Right renal cortex interstitium (tissue), 3 donors: ENCODE data around the gene SORL1. TPM values are rescaled to one million over a fixed set of nuclear protein-coding genes. Genes with fewer than 3 reads are reported as not detected.
"Not testable (repeated sequence)": the region's sequence is repeated elsewhere in the genome, so short reads cannot be mapped to it uniquely, and the experiment has no call there.

ENCODE experiments used
- DNase-seq, 3 donors: peaks; one replicate each; pipeline ENCODE4 v3.0.0-alpha.2; 2013; ENCODE audit warnings: low read depth in 3 of 3, low spot score in 2 of 3
- polyA plus RNA-seq, 3 donors: library from polyadenylated mRNA; unstranded; fragments of 120-200 nt; gene quantifications; one replicate each; pipeline ENCODE4 v1.2.1, GENCODE V29; 2013; ENCODE audit not compliant: insufficient read length in 3 of 3

Gene SORL1
- polyA plus RNA-seq, 3 donors = 34.7 to 53.5 (median 36.9) TPM

DNA sequence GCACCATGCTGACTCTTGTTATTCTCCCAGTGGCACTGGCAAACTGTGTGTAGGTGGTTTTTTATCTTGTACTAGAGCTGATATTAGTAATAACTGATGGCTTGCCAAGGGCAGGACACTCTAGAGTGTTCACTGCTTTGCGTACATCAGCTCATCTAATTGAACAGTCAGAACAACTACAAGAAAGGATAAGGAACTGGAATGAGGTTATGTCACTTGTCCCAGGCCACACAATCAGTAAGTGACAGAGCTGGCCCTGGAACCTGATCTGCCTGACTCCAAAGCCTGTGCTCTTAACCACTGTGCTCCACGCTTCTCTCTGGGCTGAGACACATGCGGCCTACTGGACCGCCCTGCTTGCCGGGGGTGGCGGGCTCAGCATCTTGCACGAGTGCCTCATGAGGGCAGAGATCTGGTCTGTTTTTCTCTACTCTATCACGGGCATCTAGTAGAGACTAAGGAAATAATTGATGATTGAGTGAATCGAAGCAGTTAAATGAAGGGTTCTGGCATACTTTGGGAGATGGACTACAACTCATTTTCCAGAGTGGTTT lies 156.5 kb downstream of the SORL1 start:
- no peak for DNase-seq

DNA sequence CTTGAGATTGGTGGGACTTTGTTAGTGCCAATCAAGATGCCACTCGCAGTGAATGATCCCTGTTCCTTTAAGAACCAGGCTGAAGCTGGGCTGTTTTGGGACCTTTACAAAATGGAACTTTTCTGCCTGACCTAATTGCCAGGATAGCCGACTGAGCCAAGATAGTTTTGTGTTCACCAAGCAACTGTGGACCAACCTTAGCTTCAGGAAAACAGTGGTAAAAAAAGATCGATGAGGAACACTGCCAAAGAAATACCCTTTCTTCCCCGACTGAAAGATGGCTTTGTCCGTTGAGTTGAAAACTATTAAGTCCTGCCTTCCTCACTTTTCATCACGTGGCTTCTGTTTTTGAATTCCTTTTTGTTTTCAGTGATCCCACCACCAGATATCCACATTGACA lies 158.6 kb downstream of the SORL1 start:
- DNase-seq = no peak

DNA sequence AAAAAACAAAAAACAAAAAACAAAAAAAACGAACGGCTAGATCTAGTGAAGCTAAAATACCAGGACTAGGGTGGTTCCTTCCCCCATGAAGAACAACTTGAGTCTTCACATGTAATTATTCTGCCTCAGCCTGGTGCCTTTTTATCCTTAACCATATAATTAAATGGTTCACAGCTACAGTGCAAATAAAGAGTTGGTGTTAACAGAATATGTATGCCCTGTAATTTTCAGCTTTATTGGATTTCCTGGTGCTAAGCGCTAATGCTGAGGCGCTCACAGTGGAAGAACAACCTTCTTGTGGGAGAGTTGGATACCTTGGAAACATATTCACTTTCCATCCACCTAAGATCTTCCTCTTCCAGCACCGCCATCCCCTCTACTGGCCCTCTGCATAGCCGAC lies 159.1 kb downstream of the SORL1 start:
- DNase-seq = no peak

DNA sequence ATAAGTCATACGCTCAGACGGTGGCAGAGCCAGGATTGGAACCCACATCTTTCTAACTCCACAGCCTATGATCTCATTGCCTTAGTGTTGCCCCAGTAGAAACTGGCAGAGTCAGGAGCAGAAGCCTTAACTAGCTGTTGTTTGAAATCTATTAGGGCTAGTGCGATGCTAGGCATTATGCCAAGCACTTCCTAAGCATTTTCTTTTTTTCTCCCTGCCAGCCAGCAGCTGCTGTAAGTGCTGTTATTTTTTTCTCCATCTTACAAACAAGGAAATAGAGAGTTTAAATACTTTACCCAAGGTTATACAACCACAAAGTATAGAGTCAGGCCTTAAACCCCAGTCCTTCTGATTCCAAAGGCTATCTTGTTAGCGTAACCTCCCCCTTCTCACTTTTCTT lies 161.6 kb downstream of the SORL1 start:
- no peak for DNase-seq

DNA sequence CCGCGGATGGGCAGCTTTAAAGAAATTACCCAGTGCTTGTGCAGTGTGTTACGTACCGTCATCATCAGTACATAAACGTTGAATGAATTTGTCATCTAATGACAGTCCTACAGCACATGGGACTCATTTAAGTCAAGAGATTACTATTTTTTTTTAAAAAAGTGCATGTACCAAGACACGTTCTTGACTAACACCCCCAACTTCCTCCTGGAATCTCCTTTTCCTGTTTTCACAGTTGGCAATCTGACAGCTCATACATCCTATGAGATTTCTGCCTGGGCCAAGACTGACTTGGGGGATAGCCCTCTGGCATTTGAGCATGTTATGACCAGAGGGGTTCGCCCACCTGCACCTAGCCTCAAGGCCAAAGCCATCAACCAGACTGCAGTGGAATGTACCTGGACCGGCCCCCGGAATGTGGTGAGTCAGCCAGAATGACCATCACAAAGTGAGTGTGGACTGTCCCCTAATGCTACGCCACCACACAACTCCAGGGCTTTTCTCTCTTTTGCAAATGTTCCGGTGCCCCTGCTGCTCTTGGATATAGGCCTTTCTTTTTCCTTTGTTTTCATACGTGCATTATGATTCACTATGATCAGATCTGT lies 162.6 kb downstream of the SORL1 start:
- DNase-seq = no peak

DNA sequence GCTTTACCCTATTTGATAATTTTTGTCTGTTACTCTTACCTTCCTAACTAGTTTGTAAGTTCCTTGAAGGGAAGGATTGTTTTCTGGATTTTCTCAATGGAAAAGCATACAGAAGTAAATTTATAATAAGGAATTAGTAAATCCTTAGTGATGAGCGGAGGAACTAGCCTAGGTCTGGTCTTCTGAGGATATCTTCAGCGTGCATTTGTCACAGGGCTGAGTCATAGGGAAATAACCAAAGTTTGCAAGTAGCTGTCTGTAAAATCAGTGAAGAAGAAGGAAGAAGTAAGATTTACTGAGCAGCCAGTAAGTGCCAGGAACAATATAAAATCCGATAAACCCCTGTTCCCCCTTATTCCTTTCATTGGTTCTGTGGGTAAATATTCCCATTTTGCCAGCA lies 163.4 kb downstream of the SORL1 start:
- no peak for DNase-seq

DNA sequence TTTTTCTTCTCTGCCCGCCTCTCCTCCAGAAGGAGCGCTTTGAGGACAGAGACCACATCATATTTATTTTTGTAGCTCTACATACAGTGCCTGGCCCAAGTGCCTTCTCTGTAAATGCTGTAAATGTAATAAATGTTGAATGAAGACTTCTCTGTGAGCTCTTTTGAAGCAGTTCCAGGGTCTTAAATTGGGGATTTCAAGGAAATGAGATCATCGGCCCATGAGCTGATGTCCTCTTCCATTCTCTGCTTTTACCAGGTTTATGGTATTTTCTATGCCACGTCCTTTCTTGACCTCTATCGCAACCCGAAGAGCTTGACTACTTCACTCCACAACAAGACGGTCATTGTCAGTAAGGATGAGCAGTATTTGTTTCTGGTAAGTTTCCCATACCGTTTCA lies 166.4 kb downstream of the SORL1 start:
- no peak for DNase-seq

DNA sequence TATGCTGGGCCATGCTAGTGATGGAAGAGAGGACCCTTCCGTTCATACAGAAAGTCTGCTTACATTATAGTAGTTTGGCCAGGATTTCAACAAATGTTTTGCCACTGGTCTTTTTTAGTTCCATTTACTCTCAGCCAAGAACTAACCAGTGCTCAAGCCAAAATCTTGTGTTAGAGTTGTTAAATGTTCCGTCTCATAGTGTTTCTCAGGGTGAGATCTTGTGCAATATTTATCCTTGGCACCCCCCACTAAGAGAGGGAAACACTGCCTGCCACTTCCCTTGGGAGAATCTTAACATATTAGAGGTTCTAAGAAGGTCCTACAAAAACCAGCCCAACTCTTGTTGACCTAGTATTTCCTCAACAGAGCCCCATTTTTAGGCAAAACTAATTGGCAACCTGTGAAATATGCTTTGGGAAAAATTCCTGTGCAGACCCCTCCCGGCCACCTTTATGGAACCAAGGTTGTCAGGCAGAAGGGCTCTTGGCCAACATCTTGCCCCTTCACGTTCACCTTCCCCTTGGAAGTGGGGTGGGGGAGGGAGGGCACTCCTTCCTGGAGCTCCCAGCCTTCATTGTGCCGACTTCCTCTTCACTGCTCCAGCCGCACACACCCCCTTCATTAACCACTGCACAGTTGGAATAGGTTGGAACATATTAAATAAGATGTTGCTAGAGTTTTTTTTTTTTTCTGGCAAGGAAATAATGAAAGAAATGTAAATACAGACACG lies 173.8 kb downstream of the SORL1 start:
- no peak for DNase-seq

DNA sequence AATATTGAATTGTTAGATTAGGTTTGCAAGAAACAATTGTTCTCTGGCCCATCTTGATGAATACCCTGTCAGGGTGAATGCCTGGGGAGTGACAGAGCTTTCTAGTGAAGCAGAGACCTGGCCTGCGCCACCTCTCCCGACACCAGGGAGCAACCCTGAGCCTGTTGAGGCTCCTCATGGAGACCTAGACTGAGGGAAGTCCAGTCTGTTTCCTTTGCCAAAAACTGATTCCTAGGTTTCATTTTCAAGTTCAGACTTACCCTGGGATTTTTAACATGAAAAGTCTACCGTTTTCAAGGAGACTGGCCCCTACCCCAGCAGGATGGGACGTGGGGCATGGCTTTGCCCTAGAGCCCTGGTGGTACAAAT lies 174.4 kb downstream of the SORL1 start:
- no peak for DNase-seq

DNA sequence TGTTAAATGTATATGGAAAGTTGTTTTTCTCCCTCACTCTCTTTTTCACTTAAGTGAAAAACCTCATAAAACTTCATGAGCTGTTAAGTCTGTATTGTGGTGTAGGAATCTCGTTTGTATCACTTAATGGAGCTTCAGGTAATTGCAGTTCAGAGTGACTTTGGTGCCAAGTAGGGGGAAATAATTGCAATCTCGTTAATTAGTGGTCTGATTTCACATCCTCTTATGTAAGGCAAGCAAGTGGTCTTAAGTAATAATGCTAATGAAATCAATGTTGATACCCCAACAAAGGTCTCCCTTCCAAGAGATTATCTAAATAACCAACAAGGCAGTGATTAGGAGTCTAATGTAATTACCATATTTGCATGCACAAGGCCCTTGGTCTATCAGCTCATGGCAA lies 174.9 kb downstream of the SORL1 start:
- DNase-seq = no peak

DNA sequence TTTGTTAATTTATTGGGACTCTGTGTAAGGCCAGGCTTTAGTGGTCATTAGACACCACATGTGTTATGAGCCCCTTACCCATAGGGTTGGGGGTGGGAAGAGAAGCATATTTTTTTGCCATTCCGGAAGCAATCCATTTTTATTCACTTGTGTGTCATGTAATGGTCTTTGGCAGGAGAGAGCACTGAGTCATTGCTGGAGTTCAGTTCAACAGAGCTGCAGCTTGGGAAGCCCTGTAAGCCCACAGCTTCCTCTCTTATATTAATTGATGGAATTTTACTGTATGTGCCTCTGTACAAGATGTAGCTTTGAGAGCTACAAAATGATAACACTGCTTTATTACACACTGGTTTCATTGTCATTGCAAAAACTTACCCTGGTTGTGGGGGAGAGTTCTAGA lies 177.9 kb downstream of the SORL1 start:
- no peak for DNase-seq

DNA sequence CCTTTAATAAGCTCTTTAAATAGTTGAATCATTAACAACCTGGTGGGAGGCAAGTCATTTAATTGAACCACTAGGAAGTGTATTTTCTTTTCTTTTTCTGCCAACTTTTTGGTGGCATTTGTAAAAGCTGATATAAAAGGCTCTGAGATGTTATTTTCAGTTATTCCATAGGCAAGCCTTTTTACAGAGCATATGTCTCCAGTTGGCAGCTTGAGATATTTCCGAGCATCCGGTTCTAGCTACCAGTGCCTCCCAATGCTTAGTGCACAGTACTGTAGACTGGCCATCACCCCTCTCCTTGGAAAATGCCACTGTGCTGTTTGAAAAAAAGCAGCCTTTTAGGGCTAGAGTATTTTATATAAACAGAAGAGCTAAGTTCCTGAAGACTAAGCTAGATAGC lies 179.3 kb downstream of the SORL1 start:
- no peak for DNase-seq

DNA sequence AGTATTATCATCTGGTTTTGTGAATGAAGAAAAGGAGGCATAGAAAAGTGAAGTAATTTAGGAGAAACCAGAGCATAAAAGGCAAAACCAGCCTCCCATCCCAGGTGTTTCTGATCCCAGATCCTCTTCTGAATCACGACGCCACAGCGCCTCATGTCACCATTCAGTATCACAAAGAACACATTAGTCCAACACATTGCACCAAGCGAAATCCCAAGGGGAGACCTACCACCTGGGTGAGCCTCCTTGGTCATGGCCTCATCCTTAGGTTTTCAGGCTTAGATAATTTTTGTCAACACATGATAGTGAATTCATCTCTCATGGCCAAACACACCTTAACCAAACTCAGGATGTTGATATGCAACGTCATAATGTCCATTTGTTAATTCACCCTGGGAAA lies 182.2 kb downstream of the SORL1 start:
- no peak for DNase-seq

DNA sequence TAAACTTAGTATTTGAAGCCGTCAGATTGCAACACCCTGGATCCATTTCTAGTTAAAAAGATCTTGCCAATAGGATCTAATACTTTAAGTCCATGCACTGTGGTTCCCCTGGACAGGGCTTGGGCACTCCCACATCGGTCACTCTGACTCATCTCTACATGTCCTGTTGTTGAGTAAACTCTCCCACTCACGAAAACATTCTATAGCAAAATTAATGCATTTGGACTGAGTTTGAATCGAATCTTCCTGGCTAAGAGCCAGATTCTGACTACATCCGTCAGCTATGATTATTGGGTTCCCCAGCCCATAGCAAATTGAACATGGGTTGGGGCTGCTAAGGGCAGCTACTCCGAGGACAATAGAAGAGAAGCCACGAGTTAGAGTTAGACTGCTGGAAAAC lies 182.8 kb downstream of the SORL1 start:
- DNase-seq = no peak

DNA sequence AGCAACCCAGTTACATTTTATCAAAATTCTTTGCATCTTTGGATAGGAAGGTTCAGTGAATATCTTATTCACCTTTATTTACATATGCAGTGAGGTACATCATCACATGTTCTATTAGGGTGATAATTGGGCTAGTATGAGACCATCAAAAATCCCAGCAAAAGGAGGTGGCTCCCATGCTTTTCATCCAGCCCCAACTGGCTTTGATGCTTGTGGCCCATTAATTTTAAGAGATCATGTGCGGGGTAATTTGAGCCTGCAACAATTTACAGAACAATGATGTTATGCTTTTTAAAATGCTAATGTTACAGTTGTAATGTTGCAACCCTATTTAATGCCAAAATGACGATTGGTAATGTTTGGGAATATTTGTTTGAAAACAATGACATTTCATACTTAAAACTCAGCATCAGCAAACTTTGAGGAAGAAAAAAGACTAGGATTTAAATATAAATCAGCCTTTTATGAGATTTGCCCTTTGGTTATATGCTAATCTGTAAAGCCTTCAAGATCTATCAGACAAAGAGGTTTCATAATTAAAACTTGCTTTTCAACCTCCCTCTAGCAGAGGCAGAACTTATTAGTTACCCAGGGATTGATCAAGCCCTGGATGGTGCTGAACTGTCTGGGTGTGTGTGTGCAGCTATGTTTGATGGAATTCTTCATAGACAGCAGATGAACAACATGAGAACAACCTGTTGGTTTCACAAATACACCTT lies 184.1 kb downstream of the SORL1 start:
- DNase-seq = no peak

DNA sequence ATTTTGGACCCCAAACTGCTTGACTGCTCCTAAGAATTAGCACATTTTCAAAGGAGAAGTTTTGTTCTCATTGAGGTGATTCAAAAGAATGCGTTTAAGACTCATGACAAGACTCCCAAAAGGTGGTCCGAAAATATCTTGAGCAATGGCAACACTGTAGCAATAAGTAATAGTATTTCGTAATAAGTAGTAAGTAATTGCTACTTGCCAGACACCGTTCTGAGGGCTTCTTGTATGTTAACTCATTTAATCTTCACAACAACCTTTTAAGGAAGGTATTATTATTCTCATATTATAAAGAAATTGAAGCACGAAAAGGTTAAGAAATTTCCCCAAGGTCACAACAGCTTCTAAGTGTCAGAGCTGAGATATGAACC lies 184.7 kb downstream of the SORL1 start:
- no peak for DNase-seq

DNA sequence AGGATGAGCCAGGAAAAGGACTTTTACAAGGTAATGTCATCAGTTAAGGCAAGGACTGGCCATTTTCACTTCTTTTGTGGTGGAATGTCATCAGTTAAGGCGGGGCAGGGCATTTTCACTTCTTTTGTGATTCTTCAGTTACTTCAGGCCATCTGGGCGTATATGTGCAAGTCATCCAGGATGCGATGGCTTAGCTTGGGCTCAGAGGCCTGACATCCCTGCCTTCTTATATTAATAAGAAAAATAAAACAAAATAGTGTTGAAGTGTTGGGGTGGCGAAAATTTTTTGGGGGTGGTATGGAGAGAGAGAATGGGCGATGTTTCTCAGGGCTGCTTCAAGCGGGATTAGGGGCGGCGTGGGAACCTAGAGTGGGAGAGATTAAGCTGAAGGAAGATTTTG lies 185.5 kb downstream of the SORL1 start:
- not testable (repeated sequence) for DNase-seq

DNA sequence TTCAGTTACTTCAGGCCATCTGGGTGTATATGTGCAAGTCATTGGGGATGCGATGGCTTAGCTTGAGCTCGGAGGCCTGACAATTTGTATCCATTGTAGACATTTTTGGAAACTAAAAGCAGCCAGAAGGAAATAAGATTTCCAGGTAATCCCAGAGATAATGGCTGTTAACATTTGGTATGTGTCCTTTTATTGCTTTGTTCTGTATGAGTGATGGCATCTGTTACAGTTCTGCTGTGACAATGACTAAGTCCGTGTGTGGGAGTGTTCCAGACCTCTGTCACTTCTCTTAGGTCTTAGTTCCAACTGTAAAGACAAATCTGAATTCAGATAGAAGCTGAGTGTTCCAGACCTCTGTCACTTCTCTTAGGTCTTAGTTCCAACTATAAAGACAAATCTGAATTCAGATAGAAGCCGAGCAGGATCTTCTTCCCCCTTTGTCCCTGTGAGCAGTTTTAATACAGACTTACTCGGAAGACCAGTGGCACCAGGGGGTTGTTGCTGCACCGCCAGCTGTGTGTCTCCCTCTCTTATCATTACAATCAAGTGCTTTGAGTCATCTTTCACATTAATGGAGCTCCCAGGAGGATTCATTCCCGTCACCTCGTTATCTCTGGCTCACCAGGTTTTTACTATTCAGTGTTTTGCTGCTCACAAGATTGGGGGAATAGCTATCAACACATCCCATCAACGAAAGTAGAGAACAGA lies 191.5 kb downstream of the SORL1 start:
- no peak for DNase-seq

DNA sequence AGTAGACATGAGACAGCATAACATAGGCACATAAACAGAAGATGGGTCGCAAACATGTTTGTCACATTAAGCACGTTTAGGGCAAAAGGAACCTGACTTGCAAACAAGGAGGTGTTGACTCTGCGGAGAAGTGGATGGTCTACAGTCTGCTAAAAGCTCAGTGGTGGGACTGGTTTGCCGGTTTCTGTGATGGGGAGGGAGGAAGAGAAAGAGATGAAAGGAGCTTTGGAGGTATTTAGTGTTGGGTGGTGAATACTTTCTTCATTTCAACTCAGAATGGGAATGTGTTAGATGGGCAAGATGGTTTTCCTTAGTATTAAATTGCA lies 192.0 kb downstream of the SORL1 start:
- DNase-seq = no peak

DNA sequence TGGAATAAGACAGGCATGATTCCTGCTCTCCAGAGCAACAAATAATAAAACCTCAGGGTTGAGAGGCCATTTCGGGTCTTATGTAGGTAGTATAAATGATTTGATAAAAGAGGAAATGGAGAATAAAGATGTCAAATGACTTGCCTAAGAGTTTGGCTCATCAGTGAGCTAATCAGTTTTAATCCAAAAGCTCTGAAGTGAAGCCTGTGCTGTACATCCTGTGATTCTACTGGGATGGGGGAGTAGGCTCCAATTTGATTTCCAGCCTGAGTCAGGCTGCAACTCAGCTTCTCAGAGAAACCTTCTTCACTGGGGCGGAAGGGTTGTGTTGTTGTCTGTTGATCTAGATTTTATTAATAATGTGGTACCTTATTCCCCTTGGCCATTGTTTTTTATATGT lies 192.9 kb downstream of the SORL1 start:
- DNase-seq = no peak

DNA sequence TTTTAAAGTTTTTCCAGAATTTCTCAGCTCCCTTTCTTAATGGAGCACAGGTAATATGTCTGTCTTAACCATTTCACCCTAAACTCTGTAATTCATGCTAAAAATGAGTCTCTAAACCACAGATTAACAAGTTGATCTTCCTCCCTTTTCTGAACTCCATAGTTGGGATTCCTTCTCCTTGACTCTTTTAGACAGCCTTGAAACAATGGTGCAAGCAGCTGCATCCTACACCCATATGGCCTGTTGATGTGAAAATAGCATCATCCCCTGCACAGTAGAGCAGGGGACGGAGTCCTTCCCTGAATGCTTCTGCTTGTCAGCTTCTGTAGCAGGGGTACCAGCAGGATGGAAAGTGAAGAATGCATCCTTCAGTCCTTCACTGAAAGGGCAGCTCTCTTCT lies 193.5 kb downstream of the SORL1 start:
- DNase-seq = no peak

DNA sequence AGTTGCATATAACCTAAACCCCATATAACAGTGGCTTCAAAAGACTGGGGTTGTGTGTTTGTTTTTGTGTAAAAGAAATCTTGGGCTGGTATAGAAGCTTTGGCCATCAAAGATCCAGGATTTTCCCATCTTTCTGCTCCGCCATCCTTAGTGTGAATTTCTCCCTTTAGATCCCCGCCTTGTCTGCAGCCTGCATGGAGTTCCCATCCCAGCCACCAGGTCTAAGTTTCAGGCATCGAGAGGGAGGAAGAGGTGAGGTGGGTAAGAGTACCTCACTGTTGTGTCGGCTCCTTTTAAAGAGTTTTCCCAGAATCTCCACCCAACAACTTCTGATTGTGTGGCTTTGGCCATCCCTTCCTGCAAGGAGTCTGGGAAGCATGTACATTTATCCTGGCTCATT lies 196.2 kb downstream of the SORL1 start:
- DNase-seq = no peak
